Astrocyte (in vitro differentiated cells and primary cell): Measurements from ENCODE around the gene FN3KRP.

ENCODE experiments used
- EZH2 ChIP-seq: IDR thresholded peaks from 2 replicates; pipeline ENCODE4 v1.6.1; 2012; ENCODE audit warnings: mild to moderate bottlenecking, low read length, inconsistent platforms; ENCODE audit not compliant: insufficient read depth
- TF ChIP-seq, protein P1 (sequence below): IDR thresholded peaks from 2 replicates; pipeline ENCODE4 v1.5.1; 2011; ENCODE audit warnings: low read depth, mild to moderate bottlenecking, inconsistent platforms, low read length, moderate library complexity; ENCODE audit not compliant: insufficient read depth

DNA sequence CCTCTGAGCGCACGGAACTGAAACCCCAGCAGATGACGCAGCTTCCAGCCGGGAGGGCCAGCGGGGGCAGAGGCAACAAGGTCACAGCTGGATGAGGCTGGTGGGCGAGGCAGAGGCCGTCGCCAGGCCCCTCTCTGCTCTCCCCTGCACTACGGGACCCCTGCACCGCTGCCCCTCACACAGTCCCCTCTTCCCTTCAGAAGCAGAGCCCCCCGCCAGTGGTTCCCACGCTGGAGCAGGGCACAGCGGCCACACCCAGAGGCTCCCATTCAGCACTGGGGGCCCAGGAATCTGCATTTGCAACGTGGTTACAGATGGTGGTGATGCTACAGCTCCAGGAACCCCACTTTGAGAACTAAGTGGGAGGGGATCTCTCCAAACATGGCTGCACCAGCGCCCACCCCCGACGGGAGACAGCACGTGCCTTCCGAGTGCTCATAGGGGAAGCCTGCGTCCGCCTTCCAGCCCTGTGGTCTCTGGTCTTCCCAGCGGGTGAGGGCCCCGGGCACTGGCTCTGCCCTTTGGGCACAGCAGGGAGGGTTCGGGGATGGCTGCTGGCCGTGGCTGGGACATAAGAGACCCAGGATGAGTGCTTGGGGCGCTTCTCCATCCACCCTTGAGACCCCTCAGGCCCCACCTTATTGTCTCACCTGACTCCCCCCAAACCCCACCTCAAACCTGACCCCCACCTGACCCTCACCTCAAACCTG, 13.3 kb upstream of the FN3KRP start:
- TF ChIP-seq, protein P1, sequence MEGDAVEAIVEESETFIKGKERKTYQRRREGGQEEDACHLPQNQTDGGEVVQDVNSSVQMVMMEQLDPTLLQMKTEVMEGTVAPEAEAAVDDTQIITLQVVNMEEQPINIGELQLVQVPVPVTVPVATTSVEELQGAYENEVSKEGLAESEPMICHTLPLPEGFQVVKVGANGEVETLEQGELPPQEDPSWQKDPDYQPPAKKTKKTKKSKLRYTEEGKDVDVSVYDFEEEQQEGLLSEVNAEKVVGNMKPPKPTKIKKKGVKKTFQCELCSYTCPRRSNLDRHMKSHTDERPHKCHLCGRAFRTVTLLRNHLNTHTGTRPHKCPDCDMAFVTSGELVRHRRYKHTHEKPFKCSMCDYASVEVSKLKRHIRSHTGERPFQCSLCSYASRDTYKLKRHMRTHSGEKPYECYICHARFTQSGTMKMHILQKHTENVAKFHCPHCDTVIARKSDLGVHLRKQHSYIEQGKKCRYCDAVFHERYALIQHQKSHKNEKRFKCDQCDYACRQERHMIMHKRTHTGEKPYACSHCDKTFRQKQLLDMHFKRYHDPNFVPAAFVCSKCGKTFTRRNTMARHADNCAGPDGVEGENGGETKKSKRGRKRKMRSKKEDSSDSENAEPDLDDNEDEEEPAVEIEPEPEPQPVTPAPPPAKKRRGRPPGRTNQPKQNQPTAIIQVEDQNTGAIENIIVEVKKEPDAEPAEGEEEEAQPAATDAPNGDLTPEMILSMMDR = no peak
- TF ChIP-seq EZH2 = no peak
